ENCODE measurements around the gene LRRC36.

The LRRC36 gene

GRCh38 chr16:67395458-67396158 lies 69.0 kb downstream of the LRRC36 start:
- DNase-seq: no peak

GRCh38 chr16:67396159-67397035 lies 69.8 kb downstream of the LRRC36 start:
- Histone ChIP-seq H3K9ac (ENCODE audit: low read depth, low read length) (no peak overlapping the region), H3K79me2 (ENCODE audit: insufficient read depth, low read length) (no peaks in the 10 kb centered on the region), H3K4me1 (ENCODE audit: insufficient read depth, low read length) (no peaks in the 10 kb centered on the region), H3K4me3 (ENCODE audit: low read depth in 1 of 2, low read length in 2 of 2) (no peak overlapping the region), H4K20me1 (ENCODE audit: insufficient read depth, low read length) (no peaks in the 10 kb centered on the region), H3K27ac (ENCODE audit: low read length) (no peak overlapping the region), H2AFZ (ENCODE audit: low read depth, low read length) (no peak overlapping the region), H3K36me3 (ENCODE audit: insufficient read depth, low read length) (no peaks in the 10 kb centered on the region), H3K27me3 (ENCODE audit: insufficient read depth, low read length, poor library complexity) (no peaks in the 10 kb centered on the region), H3K4me2 (ENCODE audit: insufficient read depth, low read length) (no peak overlapping the region), H3K9me3 (ENCODE audit: insufficient read depth, low read length, severe bottlenecking) (no peaks in the 10 kb centered on the region)
- no peak for ATAC-seq (ENCODE audit: insufficient read depth, low read depth)
- no peak for DNase-seq
- TF ChIP-seq, protein P1, sequence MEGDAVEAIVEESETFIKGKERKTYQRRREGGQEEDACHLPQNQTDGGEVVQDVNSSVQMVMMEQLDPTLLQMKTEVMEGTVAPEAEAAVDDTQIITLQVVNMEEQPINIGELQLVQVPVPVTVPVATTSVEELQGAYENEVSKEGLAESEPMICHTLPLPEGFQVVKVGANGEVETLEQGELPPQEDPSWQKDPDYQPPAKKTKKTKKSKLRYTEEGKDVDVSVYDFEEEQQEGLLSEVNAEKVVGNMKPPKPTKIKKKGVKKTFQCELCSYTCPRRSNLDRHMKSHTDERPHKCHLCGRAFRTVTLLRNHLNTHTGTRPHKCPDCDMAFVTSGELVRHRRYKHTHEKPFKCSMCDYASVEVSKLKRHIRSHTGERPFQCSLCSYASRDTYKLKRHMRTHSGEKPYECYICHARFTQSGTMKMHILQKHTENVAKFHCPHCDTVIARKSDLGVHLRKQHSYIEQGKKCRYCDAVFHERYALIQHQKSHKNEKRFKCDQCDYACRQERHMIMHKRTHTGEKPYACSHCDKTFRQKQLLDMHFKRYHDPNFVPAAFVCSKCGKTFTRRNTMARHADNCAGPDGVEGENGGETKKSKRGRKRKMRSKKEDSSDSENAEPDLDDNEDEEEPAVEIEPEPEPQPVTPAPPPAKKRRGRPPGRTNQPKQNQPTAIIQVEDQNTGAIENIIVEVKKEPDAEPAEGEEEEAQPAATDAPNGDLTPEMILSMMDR (IDR thresholded peaks at IDR 0.05; ENCODE audit: borderline replicate concordance, extremely low read depth, low read length, poor library complexity, severe bottlenecking): no peak
- no peak for TF ChIP-seq EZH2 (IDR thresholded peaks at IDR 0.05; ENCODE audit: borderline replicate concordance, low read depth, low read length, severe bottlenecking)

More at GRCh38 chr16:67395458-67396158, 69.0 kb downstream of the LRRC36 start:
- no peak for ATAC-seq (ENCODE audit: insufficient read depth, low read depth)
- no peak overlapping the region for H2AFZ ChIP-seq (ENCODE audit: low read depth, low read length)
- H3K36me3 ChIP-seq (ENCODE audit: insufficient read depth, low read length): no peaks in the 10 kb centered on the region
- H3K27me3 ChIP-seq (ENCODE audit: insufficient read depth, low read length, poor library complexity): no peaks in the 10 kb centered on the region
- H3K4me2 ChIP-seq (ENCODE audit: insufficient read depth, low read length): no peak overlapping the region
- no peaks in the 10 kb centered on the region for H3K4me1 ChIP-seq (ENCODE audit: insufficient read depth, low read length)
- no peak overlapping the region for H3K27ac ChIP-seq (ENCODE audit: low read length)
- TF ChIP-seq, protein P1 (IDR thresholded peaks at IDR 0.05; ENCODE audit: borderline replicate concordance, extremely low read depth, low read length, poor library complexity, severe bottlenecking): no peak
- no peak for TF ChIP-seq EZH2 (IDR thresholded peaks at IDR 0.05; ENCODE audit: borderline replicate concordance, low read depth, low read length, severe bottlenecking)
- H4K20me1 ChIP-seq (ENCODE audit: insufficient read depth, low read length): no peaks in the 10 kb centered on the region
- no peaks in the 10 kb centered on the region for H3K79me2 ChIP-seq (ENCODE audit: insufficient read depth, low read length)
- no peak overlapping the region for H3K4me3 ChIP-seq (ENCODE audit: low read depth in 1 of 2, low read length in 2 of 2)
- no peaks in the 10 kb centered on the region for H3K9me3 ChIP-seq (ENCODE audit: insufficient read depth, low read length, severe bottlenecking)
- no peak overlapping the region for H3K9ac ChIP-seq (ENCODE audit: low read depth, low read length)

DNA sequence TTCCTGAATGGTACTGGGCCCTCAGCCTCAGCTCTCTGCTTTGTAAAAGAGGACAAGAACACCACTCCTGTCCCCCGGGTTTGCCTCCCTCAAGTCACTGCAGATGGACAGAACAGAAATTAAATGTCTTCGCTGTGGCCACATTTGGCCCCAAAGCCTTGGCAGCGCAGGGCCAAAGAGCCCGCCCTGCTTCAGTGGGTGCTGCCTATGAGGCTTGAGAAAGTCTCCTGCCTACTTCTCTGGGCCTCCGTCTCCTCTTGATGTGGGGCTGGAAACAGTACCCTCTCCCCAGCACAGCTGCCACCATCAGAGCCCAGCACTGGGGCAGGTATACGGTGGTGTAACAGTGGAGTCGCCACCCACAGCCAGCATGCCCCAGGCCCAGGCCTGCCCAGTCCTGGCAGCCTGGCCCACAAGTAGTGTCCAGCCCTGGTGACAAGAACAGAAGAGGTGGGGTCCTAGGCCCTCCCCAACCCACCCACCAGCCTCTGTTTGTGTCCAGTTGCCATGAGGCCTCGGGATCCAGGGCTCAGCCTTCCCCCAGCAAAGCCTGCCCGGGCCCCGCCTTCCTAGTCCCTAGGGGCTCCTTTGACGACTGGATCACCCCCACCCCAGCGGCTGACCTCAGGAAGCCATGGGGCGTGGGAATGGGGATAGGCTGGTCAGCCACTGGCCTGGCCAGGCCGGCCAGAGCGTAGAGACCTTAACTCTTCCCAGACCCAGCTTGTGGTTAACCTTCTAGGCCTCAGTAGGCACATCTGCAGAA lies 70.6 kb downstream of the LRRC36 start:
- H3K4me2 ChIP-seq (ENCODE audit: insufficient read depth, low read length): no peak overlapping the region
- no peaks in the 10 kb centered on the region for H3K79me2 ChIP-seq (ENCODE audit: insufficient read depth, low read length)
- DNase-seq: no peak
- H3K4me3 ChIP-seq (ENCODE audit: low read depth in 1 of 2, low read length in 2 of 2): no peak overlapping the region
- no peak overlapping the region for H3K27ac ChIP-seq (ENCODE audit: low read length)
- no peak overlapping the region for H3K9ac ChIP-seq (ENCODE audit: low read depth, low read length)
- H4K20me1 ChIP-seq (ENCODE audit: insufficient read depth, low read length): no peaks in the 10 kb centered on the region
- no peak overlapping the region for H2AFZ ChIP-seq (ENCODE audit: low read depth, low read length)
- TF ChIP-seq EZH2 (IDR thresholded peaks at IDR 0.05; ENCODE audit: borderline replicate concordance, low read depth, low read length, severe bottlenecking): no peak
- TF ChIP-seq, protein P1 (IDR thresholded peaks at IDR 0.05; ENCODE audit: borderline replicate concordance, extremely low read depth, low read length, poor library complexity, severe bottlenecking): no peak
- H3K27me3 ChIP-seq (ENCODE audit: insufficient read depth, low read length, poor library complexity): no peaks in the 10 kb centered on the region
- H3K36me3 ChIP-seq (ENCODE audit: insufficient read depth, low read length): no peaks in the 10 kb centered on the region
- H3K4me1 ChIP-seq (ENCODE audit: insufficient read depth, low read length): no peaks in the 10 kb centered on the region
- no peaks in the 10 kb centered on the region for H3K9me3 ChIP-seq (ENCODE audit: insufficient read depth, low read length, severe bottlenecking)
- no peak for ATAC-seq (ENCODE audit: insufficient read depth, low read depth)
